Panc1 (cell line): ENCODE measurements around the gene FLG. TPM values are rescaled to one million over a fixed set of nuclear protein-coding genes. Genes with fewer than 3 reads are reported as not detected.
"Not testable (repeated sequence)": the region's sequence is repeated elsewhere in the genome, so short reads cannot be mapped to it uniquely, and the experiment has no call there.

Source experiments
- ATAC-seq: fragments of 200-7000 bp; cut with Tn5 transposase; 2 replicates; pipeline ENCODE4 v1.9.1; 2020; ENCODE audit warnings: mild to moderate bottlenecking, moderate library complexity
- BruUV-seq: library from RNA; stranded (reverse); fragments of 400-500 nt; replicated peaks from 2 replicates; lab custom pipeline; 2021; lab: Mats Ljungman, UMichigan
- CTCF ChIA-PET: fragments of 300-600 bp; sonication (Branson Sonifier 250); formaldehyde crosslinking; loops from one replicate; lab custom pipeline; 2022; ENCODE audit warnings: antibody characterized with exemption; lab: Charles Lee
- POLR2A ChIA-PET: fragments of 300-600 bp; sonication (Branson Sonifier 250); formaldehyde crosslinking; loops from one replicate; lab custom pipeline; 2022; ENCODE audit warnings: antibody characterized with exemption; lab: Charles Lee
- DNase-seq: peaks from one replicate; pipeline ENCODE4 v3.0.0-alpha.2; 2010; ENCODE audit warnings: low read depth, low spot score
- H3K27ac ChIP-seq: 2 replicates; pipeline ENCODE4 v1.5.1; 2011; ENCODE audit warnings: mild to moderate bottlenecking, low read length, inconsistent platforms
- H3K27me3 ChIP-seq: fragments of 200-500 bp; sonication (Bioruptor generic); 2 replicates; pipeline ENCODE4 v1.6.0; 2014; ENCODE audit warnings: low read length, inconsistent platforms; ENCODE audit not compliant: control insufficient read depth, insufficient read depth
- H3K36me3 ChIP-seq: fragments of 200-500 bp; sonication (Bioruptor generic); 2 replicates; pipeline ENCODE4 v1.5.1; 2014; ENCODE audit warnings: inconsistent platforms, mild to moderate bottlenecking, low read length, moderate library complexity; ENCODE audit not compliant: control insufficient read depth, insufficient read depth
- H3K4me1 ChIP-seq: 2 replicates; pipeline ENCODE4 v1.5.1; 2011; ENCODE audit warnings: inconsistent platforms, mild to moderate bottlenecking, low read length, moderate library complexity; ENCODE audit not compliant: control insufficient read depth, insufficient read depth
- H3K4me3 ChIP-seq, 2 experiments: 2 replicates each; pipeline ENCODE4 v1.5.1; 2011 to 2012; ENCODE audit warnings: low read depth in 2 of 2, low read length in 2 of 2, mild to moderate bottlenecking in 2 of 2, inconsistent platforms in 1 of 2, moderate library complexity in 1 of 2
- H3K9me3 ChIP-seq: fragments of 200-500 bp; sonication (Bioruptor generic); 2 replicates; pipeline ENCODE4 v1.5.1; 2014; ENCODE audit warnings: low read depth, mild to moderate bottlenecking, inconsistent platforms, low read length, moderate library complexity; ENCODE audit not compliant: control insufficient read depth, insufficient read depth
- in situ Hi-C: cut with HindIII; loops from 2 replicates; pipeline ENCODE4 v1.10.0; 2016; ENCODE audit warnings: low sequenced_read_pairs, low pct_unique_long_range_greater_than_20kb
- intact Hi-C: fragments of 100-400 bp; cut with micrococcal nuclease; formaldehyde crosslinking; loops from one replicate; pipeline ENCODE4 v1.10.0; 2022; ENCODE audit not compliant: unreplicated experiment
- total RNA-seq: library from RNA; stranded (reverse); gene quantifications from one replicate; pipeline ENCODE4 v1.2.1, GENCODE V29; 2021; ENCODE audit not compliant: unreplicated experiment

The FLG gene
- total RNA-seq, 1 experiment from 2014 or later: not detected

GRCh38 chr1:152309320-152309901 lies 15.6 kb downstream of the FLG start:
- H3K4me3 ChIP-seq, POLR2A ChIA-PET, ATAC-seq, H3K27ac ChIP-seq, CTCF ChIA-PET, H3K4me1 ChIP-seq, H3K27me3 ChIP-seq, intact Hi-C loops, in situ Hi-C loops, H3K9me3 ChIP-seq, BruUV-seq, DNase-seq, H3K36me3 ChIP-seq: not testable (repeated sequence)

GRCh38 chr1:152308758-152309157 lies 16.3 kb downstream of the FLG start:
- ATAC-seq, H3K27me3 ChIP-seq, H3K4me1 ChIP-seq, H3K4me3 ChIP-seq, CTCF ChIA-PET, H3K27ac ChIP-seq, intact Hi-C loops, in situ Hi-C loops, H3K9me3 ChIP-seq, POLR2A ChIA-PET, H3K36me3 ChIP-seq, BruUV-seq, DNase-seq: not testable (repeated sequence)

GRCh38 chr1:152307970-152308369 lies 17.1 kb downstream of the FLG start:
- CTCF ChIA-PET, in situ Hi-C loops, BruUV-seq, H3K4me3 ChIP-seq, DNase-seq, H3K36me3 ChIP-seq, H3K27ac ChIP-seq, POLR2A ChIA-PET, H3K4me1 ChIP-seq, H3K27me3 ChIP-seq, H3K9me3 ChIP-seq, intact Hi-C loops, ATAC-seq: not testable (repeated sequence)

- H3K4me1 ChIP-seq, in situ Hi-C loops, CTCF ChIA-PET, H3K36me3 ChIP-seq, H3K4me3 ChIP-seq, DNase-seq, ATAC-seq, H3K27ac ChIP-seq, POLR2A ChIA-PET, H3K27me3 ChIP-seq, H3K9me3 ChIP-seq, intact Hi-C loops, BruUV-seq: not testable (repeated sequence)
Observed at GRCh38 chr1:152306123-152306522, 18.9 kb downstream of the FLG start.

- H3K27me3 ChIP-seq, in situ Hi-C loops, intact Hi-C loops, H3K9me3 ChIP-seq, H3K27ac ChIP-seq, H3K4me3 ChIP-seq, CTCF ChIA-PET, H3K36me3 ChIP-seq, BruUV-seq, H3K4me1 ChIP-seq, DNase-seq, POLR2A ChIA-PET, ATAC-seq: not testable (repeated sequence)
Observed at GRCh38 chr1:152304773-152305172, 20.3 kb downstream of the FLG start.

- CTCF ChIA-PET, H3K36me3 ChIP-seq, H3K27ac ChIP-seq, H3K27me3 ChIP-seq, intact Hi-C loops, BruUV-seq, in situ Hi-C loops, H3K4me3 ChIP-seq, H3K9me3 ChIP-seq, ATAC-seq, H3K4me1 ChIP-seq, DNase-seq, POLR2A ChIA-PET: not testable (repeated sequence)
Observed at GRCh38 chr1:152303139-152303872, 21.7 kb downstream of the FLG start.

GRCh38 chr1:152256394-152256793 lies 68.6 kb downstream of the FLG start:
- intact Hi-C loops, POLR2A ChIA-PET, CTCF ChIA-PET, H3K27ac ChIP-seq, H3K9me3 ChIP-seq, H3K27me3 ChIP-seq, H3K4me3 ChIP-seq, H3K36me3 ChIP-seq, BruUV-seq, ATAC-seq, H3K4me1 ChIP-seq, DNase-seq, in situ Hi-C loops: not testable (repeated sequence)
